Measurements from ENCODE around the gene LOXL1. TPM values are rescaled to one million over a fixed set of nuclear protein-coding genes. Genes with fewer than 3 reads are reported as not detected.

The LOXL1 gene
- total RNA-seq, 2 experiments from 2014 or later: 1.8 to 8.6 TPM

DNA sequence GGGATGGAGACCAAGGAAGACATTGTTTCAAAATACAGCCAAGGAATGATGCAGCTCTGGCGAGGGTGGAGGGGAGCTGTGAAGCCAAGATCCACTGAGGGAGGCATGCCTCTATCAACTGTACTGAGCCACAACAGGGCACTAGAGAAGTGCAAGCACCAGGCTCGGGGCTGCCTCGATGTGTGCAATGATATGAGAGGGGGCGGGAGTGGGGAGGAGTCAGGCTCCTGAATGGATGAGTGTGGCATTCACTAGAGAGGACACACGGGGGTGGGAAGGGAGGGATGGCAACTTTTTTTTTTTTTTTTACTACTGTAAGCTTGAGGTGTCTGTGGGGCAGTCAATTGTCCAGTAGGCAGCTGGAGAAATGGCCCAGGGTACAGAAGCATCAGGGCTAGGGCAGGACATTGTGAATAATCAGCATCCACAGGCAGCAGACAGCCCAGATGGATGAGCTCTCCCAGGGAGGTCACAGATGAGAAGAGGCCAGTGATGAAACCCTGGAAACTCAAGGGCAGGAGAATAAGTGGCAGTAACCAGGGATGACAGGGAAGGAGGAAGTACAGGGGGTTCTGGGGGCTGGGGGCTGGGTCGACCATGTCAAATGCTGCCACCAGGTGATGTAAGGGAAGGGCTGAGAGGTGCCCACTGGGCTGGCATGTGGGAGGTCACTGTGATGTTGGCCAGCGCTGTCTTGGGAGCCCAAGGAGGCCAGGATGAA lies 60.0 kb downstream of the LOXL1 start:
- Mint-ChIP-seq H3K4me1 (peaks cover 25% of the 10 kb centered on the region), H3K27me3 (no peaks in the 10 kb centered on the region), H3K4me3 (no peak overlapping the region), H3K36me3 (no peaks in the 10 kb centered on the region), H3K9me3 (ENCODE audit: low read depth) (no peaks in the 10 kb centered on the region), H3K27ac (no peak overlapping the region)
- CTCF ChIA-PET: interaction anchor here (1.2 to 12.7 kb wide), 2 partner anchors 14 to 15 kb away, joined by 3 to 147 read pairs; no protein-coding TSS in a partner anchor
- ATAC-seq: no peak
- no peak for DNase-seq

GRCh38 chr15:73986776-73987056 lies 60.5 kb downstream of the LOXL1 start:
- ATAC-seq (no peak), DNase-seq (no peak)
- no peak overlapping the region for H3K27ac Mint-ChIP-seq
- peaks cover 24% of the 10 kb centered on the region for H3K4me1 Mint-ChIP-seq
- no peaks in the 10 kb centered on the region for H3K9me3 Mint-ChIP-seq (ENCODE audit: low read depth)
- CTCF ChIA-PET: interaction anchor here (1.2 to 12.7 kb wide), 2 partner anchors 14 to 16 kb away, joined by 3 to 147 read pairs; no protein-coding TSS in a partner anchor
- H3K36me3 Mint-ChIP-seq: no peaks in the 10 kb centered on the region
- no peaks in the 10 kb centered on the region for H3K27me3 Mint-ChIP-seq
- H3K4me3 Mint-ChIP-seq: no peak overlapping the region

DNA sequence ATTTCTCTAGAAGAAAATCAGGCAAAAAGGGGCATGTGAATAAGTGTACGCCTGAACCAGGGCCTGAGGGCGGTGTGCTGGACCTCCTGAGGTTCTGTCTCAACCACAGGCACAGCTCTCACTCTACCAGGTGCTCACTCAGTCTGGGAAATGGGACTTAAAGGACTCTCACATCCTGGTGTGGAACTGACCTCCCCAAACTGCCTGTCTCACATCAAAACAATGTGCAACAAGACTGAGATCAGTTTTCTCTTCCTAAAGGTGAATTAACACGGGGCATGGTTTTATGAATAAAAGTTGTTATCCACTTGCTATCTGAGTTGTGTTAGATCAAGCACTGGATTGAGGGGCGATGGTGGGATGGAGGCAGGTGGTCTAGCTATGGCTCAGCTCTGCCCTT lies 61.0 kb downstream of the LOXL1 start:
- DNase-seq: no peak
- CTCF ChIA-PET: interaction anchor here (1.2 to 12.7 kb wide), 4 partner anchors 13 to 67 kb away, joined by 3 to 147 read pairs (median 3); no protein-coding TSS in a partner anchor
- Mint-ChIP-seq H3K27ac (peak overlapping the region; percentile 16), H3K9me3 (ENCODE audit: low read depth) (no peaks in the 10 kb centered on the region), H3K4me3 (no peak overlapping the region), H3K27me3 (no peaks in the 10 kb centered on the region), H3K4me1 (peaks cover 19% of the 10 kb centered on the region), H3K36me3 (no peaks in the 10 kb centered on the region)
- no peak for ATAC-seq

- DNase-seq (no peak), ATAC-seq (no peak)
- Mint-ChIP-seq H3K36me3 (no peaks in the 10 kb centered on the region), H3K9me3 (ENCODE audit: low read depth) (no peaks in the 10 kb centered on the region), H3K4me1 (peaks cover 22% of the 10 kb centered on the region), H3K27ac (peak overlapping the region; percentile 16), H3K4me3 (no peak overlapping the region), H3K27me3 (no peaks in the 10 kb centered on the region)
- CTCF ChIA-PET: interaction anchor here (1.2 to 12.7 kb wide), 4 partner anchors 13 to 67 kb away, joined by 3 to 147 read pairs (median 3); no protein-coding TSS in a partner anchor
These were observed 61.6 kb downstream of the LOXL1 start for GRCh38 chr15:73987681-73988444.

DNA sequence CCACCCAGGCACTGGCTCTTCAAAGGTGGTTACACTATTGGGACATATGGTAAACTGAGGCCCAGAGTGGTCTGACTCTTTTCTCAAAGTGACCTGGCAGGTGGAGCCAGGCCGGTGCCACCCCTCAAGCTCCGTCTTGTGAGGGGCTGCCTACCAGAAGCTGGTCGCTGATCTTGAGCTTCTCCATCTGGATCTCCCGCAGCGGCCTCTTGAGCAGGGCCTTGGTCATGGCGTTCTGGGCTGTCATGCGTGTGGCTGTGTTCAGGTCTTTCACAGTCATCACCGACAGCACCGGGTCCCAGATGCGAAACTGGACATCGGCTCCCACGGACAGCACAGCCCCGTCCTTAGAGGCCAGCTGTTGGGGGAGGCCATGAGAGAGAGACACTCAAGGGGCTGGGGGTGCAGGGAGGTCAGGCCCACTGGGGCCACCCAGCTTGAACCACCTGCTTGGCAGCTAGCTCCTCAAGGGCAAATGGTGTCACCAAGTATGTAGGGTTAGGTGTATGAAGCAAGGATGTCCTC lies 62.2 kb downstream of the LOXL1 start:
- H3K4me3 Mint-ChIP-seq: no peak overlapping the region
- no peak for DNase-seq
- no peak for ATAC-seq
- H3K27me3 Mint-ChIP-seq: no peaks in the 10 kb centered on the region
- no peaks in the 10 kb centered on the region for H3K36me3 Mint-ChIP-seq
- CTCF ChIA-PET: interaction anchor here (1.2 to 12.7 kb wide), 3 partner anchors 18 to 66 kb away, joined by 3 to 147 read pairs (median 3); no protein-coding TSS in a partner anchor
- H3K4me1 Mint-ChIP-seq: peaks cover 28% of the 10 kb centered on the region
- H3K27ac Mint-ChIP-seq: no peak overlapping the region
- no peaks in the 10 kb centered on the region for H3K9me3 Mint-ChIP-seq (ENCODE audit: low read depth)

- Mint-ChIP-seq H3K4me3 (no peak overlapping the region), H3K36me3 (no peaks in the 10 kb centered on the region), H3K27me3 (no peaks in the 10 kb centered on the region), H3K9me3 (ENCODE audit: low read depth) (no peaks in the 10 kb centered on the region), H3K4me1 (peaks cover 35% of the 10 kb centered on the region), H3K27ac (no peak overlapping the region)
- DNase-seq (peak; percentile 28), ATAC-seq (no peak)
- CTCF ChIA-PET: interaction anchor here (1.2 to 12.7 kb wide), 2 partner anchors 18 to 63 kb away, joined by 3 to 147 read pairs; no protein-coding TSS in a partner anchor
These were observed 62.9 kb downstream of the LOXL1 start for GRCh38 chr15:73989001-73989798.

GRCh38 chr15:73990250-73991005 lies 64.2 kb downstream of the LOXL1 start:
- DNase-seq (peak; percentile 36), ATAC-seq (no peak)
- CTCF ChIA-PET: interaction anchor here (1.2 to 12.7 kb wide), 4 partner anchors 8 to 61 kb away, joined by 3 to 147 read pairs (median 5); no protein-coding TSS in a partner anchor
- Mint-ChIP-seq H3K9me3 (ENCODE audit: low read depth) (no peaks in the 10 kb centered on the region), H3K36me3 (peaks cover 8% of the 10 kb centered on the region), H3K27me3 (no peaks in the 10 kb centered on the region), H3K4me3 (peak overlapping the region; percentile 73), H3K4me1 (peaks cover 35% of the 10 kb centered on the region), H3K27ac (no peak overlapping the region)

DNA sequence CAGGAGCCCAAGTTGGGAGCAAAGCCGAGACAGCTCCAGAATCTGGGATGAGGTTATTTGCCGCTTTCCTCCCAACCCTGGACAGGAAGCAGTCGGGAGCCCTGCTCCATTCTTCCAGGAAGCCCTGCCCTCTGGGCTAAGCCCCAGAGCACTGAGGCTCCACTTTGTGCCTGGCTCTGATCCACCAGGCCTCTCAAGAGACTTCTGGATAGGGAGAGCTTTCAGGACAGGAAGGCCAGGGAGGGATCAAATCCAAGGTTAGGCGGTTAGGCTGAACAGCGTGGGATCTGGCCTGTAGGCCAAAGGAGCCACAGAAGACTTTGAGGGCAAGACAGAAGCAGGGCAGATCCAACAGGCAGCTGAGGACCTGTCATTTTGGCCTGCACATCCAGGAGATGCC lies 65.0 kb downstream of the LOXL1 start:
- Mint-ChIP-seq H3K4me3 (peak overlapping the region; percentile 73), H3K36me3 (peaks cover 11% of the 10 kb centered on the region), H3K9me3 (ENCODE audit: low read depth) (no peaks in the 10 kb centered on the region), H3K27me3 (no peaks in the 10 kb centered on the region), H3K4me1 (peaks cover 36% of the 10 kb centered on the region), H3K27ac (peak overlapping the region; percentile 53)
- CTCF ChIA-PET: interaction anchor here (1.6 to 12.7 kb wide), 4 partner anchors 9 to 40 kb away, joined by 3 to 147 read pairs (median 5); no protein-coding TSS in a partner anchor
- DNase-seq (no peak), ATAC-seq (no peak)

DNA sequence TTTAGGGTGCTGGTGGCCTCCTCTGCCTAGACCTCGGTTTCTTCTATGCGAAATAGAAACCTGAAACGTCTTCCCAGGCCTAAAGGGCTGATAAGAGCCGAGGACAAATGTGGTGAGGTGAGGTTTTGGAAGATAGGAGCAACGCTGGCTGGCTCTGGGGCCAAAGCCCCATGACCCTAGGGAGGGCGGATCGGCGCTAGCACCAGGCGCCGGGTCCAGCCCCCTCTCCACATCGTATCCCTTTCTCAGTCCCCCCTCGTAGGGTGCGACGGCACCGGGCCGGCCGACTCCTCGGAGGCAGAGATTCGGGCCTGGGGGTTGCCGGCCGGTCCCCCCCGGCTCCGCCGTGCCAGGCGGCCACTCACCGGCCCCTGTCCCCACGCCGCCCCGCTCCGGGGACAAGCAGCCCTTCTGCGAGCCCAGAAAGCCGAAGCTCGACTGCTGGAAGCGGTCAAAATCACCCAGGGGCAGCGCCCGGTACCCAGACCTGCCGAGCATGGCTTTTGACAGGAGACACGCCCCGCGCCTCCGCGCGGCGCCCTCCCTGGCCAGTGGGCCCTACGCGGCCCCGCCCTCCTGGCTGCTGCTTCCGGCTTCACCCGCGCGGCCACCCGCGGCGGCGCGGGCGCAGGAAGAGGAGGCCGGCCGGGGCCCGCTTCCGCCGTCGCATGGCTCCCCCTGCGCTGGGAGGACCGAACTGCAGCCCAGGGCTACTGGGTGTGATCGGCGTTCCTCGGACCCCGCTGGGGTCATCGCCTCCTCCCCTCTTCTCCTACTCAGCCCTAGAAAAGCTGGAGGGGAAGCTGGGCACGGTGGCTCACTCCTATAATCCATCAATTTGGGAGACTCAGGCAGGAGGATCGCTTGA lies 65.7 kb downstream of the LOXL1 start, which contains the start of gene STOML1:
Gene STOML1 (minus strand): TSS at position 570 of the 868 bp plus-strand sequence. CDS start 72 bp downstream, at position 498.
- Mint-ChIP-seq H3K36me3 (peaks cover 15% of the 10 kb centered on the region), H3K4me3 (peak within 1 kb of the TSS; percentile 73), H3K27ac (peak within 1 kb of the TSS; percentile 83), H3K27me3 (no peaks in the 10 kb centered on the region), H3K9me3 (ENCODE audit: low read depth) (no peaks in the 10 kb centered on the region), H3K4me1 (peaks cover 38% of the 10 kb centered on the region)
- CTCF ChIA-PET: interaction anchor here (1.2 to 12.7 kb wide), 5 partner anchors 10 to 1046 kb away, joined by 3 to 147 read pairs (median 5); no protein-coding TSS in a partner anchor
- ATAC-seq (peak; percentile 82), DNase-seq (peak; percentile 95)

DNA sequence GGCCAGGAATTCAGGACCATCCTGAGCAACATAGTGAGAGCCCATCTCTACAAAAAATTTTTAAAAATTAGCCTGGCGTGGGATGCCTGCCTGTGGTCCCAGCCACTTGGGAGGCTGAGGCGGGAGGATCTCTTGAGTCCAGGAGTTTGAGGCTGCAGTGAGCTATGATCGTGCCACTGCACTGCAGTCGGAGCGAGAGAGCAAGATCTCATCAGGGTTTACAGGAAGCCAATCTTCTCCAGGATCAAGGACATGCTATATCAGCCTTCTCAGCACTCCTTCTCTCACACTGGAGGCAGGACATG lies 66.3 kb downstream of the LOXL1 start:
- peaks cover 20% of the 10 kb centered on the region for H3K36me3 Mint-ChIP-seq
- no peaks in the 10 kb centered on the region for H3K9me3 Mint-ChIP-seq (ENCODE audit: low read depth)
- H3K4me1 Mint-ChIP-seq: peaks cover 43% of the 10 kb centered on the region
- DNase-seq (no peak), ATAC-seq (no peak)
- CTCF ChIA-PET: interaction anchor here (1.2 to 12.7 kb wide), 5 partner anchors 11 to 1046 kb away, joined by 3 to 147 read pairs (median 5); no protein-coding TSS in a partner anchor
- peak overlapping the region; percentile 83 for H3K27ac Mint-ChIP-seq
- no peaks in the 10 kb centered on the region for H3K27me3 Mint-ChIP-seq
- peak overlapping the region; percentile 57 for H3K4me3 Mint-ChIP-seq

DNA sequence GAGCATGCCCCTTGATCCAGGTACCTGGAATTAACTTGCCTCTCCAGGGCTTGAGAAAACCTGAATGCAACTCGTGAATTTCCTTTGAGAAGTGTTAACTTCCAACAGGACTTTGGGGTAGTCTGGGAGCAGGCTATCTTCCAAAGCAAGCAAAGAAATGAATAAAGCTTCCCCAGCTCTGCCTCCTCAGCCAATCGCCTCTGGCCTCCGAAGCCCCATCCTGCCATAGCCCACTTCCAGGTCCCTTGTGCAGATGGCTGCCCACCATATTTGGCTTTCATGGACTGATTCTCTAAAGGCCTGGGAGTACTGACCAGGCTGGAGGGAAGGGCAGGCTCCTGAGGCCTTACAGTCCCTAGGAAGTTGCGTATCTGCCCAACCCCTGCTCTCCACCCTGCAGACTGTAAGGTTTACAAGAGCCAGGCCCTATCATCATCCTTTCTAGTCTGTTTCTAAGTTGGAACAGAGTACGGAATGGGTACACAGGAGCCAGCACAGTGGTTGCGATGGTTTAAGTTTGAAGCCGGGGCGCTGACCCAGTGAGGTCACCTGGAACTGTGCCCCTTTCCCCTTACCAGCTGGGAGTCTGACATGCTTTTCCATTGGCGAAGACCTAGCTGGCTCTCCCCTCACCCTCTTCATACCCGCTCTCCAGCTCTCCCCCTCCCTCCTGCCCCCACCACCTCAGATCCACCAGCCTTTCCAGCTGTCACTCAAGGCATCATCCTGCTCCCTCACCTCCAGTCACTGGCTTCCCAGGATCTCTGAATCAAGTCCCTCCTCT lies 67.1 kb downstream of the LOXL1 start:
- H3K4me3 Mint-ChIP-seq: peak overlapping the region; percentile 83
- H3K36me3 Mint-ChIP-seq: peaks cover 27% of the 10 kb centered on the region
- peaks cover 52% of the 10 kb centered on the region for H3K4me1 Mint-ChIP-seq
- CTCF ChIA-PET: interaction anchor here (1.0 to 12.7 kb wide), 9 partner anchors 13 to 1045 kb away, joined by 3 to 147 read pairs (median 4); no protein-coding TSS in a partner anchor
- DNase-seq (no peak), ATAC-seq (no peak)
- no peaks in the 10 kb centered on the region for H3K27me3 Mint-ChIP-seq
- H3K9me3 Mint-ChIP-seq (ENCODE audit: low read depth): no peaks in the 10 kb centered on the region
- H3K27ac Mint-ChIP-seq: peak overlapping the region; percentile 86

All from activated CD8-positive, alpha-beta memory T cell treated with anti-CD3 and anti-CD28 coated beads, Interleukin-2, amount 10 ng/mL, durations not matched to agents 7 days and 5 days (primary cell).